Mucosa of descending colon (tissue), 3 donors: Measurements from ENCODE around the gene CDKN3. TPM values are rescaled to one million over a fixed set of nuclear protein-coding genes. Genes with fewer than 3 reads are reported as not detected.
"Not testable (repeated sequence)": the region's sequence is repeated elsewhere in the genome, so short reads cannot be mapped to it uniquely, and the experiment has no call there.

Source experiments
- ATAC-seq: fragments of 200-7000 bp; cut with Tn5 transposase; one replicate; pipeline ENCODE4 v1.9.1; 2020; ENCODE audit warnings: mild to moderate bottlenecking, moderate library complexity
- DNase-seq, 3 donors: peaks; one replicate each; pipeline ENCODE4 v3.0.0-alpha.2; 2020
- H3K36me3 ChIP-seq: fragments of 200-600 bp; one replicate; pipeline ENCODE4 v1.8.0; 2021; ENCODE audit warnings: low read depth, mild to moderate bottlenecking
- H3K4me1 ChIP-seq: fragments of 200-600 bp; one replicate; pipeline ENCODE4 v1.8.0; 2021; ENCODE audit warnings: low read depth, mild to moderate bottlenecking
- H3K4me3 ChIP-seq: fragments of 200-600 bp; one replicate; pipeline ENCODE4 v1.8.0; 2021; ENCODE audit warnings: mild to moderate bottlenecking
- H3K9me3 ChIP-seq: fragments of 200-600 bp; one replicate; pipeline ENCODE4 v1.8.0; 2021; ENCODE audit warnings: mild to moderate bottlenecking
- intact Hi-C, 2 donors: fragments of 100-400 bp; cut with DNase I in 1 of 2; cut with micrococcal nuclease in 1 of 2; formaldehyde crosslinking; loops; one replicate each; pipeline versions ENCODE4 v1.11.0 to v1.11.1; 2022; cut with DNase I, micrococcal nuclease
- total RNA-seq, 3 donors: library from RNA; stranded (reverse); fragmentation: NEBNext Ultra II Directional in 2 of 3; extraction: Animal tissue kit (Norgen Biotek cat#: 25700) in 2 of 3; gene quantifications; one replicate each; pipeline versions ENCODE4 v1.2.1 to v1.2.4, GENCODE V29; 2021 to 2023
- TF ChIP-seq, protein P1 (sequence below): fragments of 200-600 bp; IDR thresholded peaks from one replicate; pipeline ENCODE4 v1.8.0; 2022; ENCODE audit warnings: antibody characterized with exemption, mild to moderate bottlenecking
- donor health status: DM: no; HTN: no; CAD: no; lungs with moderate emphysema.
- donor health status: DM: no; HTN: no; CAD: no.
- donor health status: DM: no; HTN: yes; CAD: no.

Gene CDKN3
- total RNA-seq, 3 donors from 2014 or later, result 1.7 to 18.2 (median 3.4) TPM

DNA sequence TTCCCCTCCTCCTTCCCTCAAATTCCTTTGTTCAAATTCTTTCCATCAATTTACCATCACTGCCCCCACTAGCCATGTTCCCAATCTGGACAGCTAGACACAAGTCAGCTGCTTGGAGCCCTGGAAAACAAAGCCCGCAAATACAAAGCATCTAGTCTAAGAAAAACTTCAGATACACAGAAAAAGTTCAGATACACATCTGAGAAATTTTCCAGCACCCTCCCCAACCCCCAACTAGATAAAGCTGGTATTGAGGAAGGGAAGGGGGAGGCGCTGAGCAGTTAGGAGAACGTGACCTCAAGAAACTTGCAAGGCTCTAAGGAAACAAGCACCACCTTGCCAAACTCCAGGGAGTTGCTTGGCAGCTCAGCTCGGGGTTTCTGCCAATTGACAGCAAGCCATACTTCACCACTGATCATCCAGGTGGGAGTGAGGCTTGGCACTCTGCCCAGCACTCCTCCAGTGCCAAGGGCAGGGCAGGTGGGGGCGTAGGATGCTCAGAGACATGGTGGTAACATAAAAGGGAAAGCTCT is 49.4 kb downstream of the CDKN3 start:
- TF ChIP-seq, protein P1, sequence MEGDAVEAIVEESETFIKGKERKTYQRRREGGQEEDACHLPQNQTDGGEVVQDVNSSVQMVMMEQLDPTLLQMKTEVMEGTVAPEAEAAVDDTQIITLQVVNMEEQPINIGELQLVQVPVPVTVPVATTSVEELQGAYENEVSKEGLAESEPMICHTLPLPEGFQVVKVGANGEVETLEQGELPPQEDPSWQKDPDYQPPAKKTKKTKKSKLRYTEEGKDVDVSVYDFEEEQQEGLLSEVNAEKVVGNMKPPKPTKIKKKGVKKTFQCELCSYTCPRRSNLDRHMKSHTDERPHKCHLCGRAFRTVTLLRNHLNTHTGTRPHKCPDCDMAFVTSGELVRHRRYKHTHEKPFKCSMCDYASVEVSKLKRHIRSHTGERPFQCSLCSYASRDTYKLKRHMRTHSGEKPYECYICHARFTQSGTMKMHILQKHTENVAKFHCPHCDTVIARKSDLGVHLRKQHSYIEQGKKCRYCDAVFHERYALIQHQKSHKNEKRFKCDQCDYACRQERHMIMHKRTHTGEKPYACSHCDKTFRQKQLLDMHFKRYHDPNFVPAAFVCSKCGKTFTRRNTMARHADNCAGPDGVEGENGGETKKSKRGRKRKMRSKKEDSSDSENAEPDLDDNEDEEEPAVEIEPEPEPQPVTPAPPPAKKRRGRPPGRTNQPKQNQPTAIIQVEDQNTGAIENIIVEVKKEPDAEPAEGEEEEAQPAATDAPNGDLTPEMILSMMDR, result no peak
- intact Hi-C loops, result no loop called here
- Histone ChIP-seq H3K36me3 (no peaks in the 10 kb centered on the region), H3K4me3 (no peak overlapping the region), H3K9me3 (no peaks in the 10 kb centered on the region), H3K4me1 (peaks cover 13% of the 10 kb centered on the region)
- ATAC-seq, result peak; percentile 55
- peak; percentile 65 to 74 (median 69) for DNase-seq

DNA sequence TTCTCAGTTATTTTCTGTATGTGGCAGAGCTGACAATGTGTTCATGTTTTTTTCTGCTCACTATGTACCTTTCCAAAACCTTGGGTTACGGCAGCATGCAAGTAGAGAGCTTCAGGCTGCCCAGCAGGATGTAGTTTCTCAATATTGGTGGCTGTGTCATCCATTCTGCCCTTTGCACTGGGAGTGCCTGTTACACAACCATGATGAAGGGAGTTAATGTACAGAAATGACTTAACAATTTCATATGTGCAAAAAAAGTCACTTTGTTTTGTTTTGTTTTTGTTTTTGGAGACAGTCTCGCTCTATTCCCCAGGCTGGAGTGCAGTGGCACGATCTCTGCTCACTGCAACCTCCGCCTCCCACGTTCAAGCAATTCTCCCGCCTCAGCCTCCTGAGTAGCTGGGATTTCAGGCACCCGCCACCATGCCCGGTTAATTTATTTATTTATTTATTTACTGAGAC is 50.5 kb downstream of the CDKN3 start:
- peak; percentile 98 for ATAC-seq
- Histone ChIP-seq H3K4me3 (no peak overlapping the region), H3K4me1 (peaks cover 7% of the 10 kb centered on the region), H3K9me3 (no peaks in the 10 kb centered on the region), H3K36me3 (no peaks in the 10 kb centered on the region)
- intact Hi-C loops, result no loop called here
- TF ChIP-seq, protein P1, result no peak
- DNase-seq, result peak in 2 of 3 donors; percentile 54 to 89

DNA sequence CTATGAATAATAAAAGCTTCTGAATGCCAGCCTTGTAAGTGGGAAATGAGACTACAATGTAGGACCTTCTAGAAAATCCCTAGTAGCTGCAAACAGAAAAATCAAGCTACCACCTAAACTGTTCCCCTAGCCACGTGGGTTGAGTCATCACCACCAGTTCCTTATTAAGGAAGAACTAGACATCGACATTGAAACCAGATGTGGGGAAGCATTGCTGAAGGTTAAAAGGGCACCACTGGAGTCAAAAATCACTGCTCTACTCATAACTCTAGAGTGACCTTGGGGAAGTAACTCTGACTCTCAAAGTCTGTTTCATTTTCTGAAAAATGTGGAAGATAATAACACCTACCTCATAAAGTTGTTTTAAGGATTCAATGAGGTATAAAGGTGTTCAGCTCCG is 53.7 kb downstream of the CDKN3 start:
- DNase-seq (peak in 1 of 3 donors; percentile 32), ATAC-seq (no peak)
- Histone ChIP-seq H3K4me3 (no peak overlapping the region), H3K9me3 (no peaks in the 10 kb centered on the region), H3K4me1 (peaks cover 7% of the 10 kb centered on the region), H3K36me3 (no peaks in the 10 kb centered on the region)
- intact Hi-C loops, result no loop called here
- TF ChIP-seq, protein P1, result no peak

DNA sequence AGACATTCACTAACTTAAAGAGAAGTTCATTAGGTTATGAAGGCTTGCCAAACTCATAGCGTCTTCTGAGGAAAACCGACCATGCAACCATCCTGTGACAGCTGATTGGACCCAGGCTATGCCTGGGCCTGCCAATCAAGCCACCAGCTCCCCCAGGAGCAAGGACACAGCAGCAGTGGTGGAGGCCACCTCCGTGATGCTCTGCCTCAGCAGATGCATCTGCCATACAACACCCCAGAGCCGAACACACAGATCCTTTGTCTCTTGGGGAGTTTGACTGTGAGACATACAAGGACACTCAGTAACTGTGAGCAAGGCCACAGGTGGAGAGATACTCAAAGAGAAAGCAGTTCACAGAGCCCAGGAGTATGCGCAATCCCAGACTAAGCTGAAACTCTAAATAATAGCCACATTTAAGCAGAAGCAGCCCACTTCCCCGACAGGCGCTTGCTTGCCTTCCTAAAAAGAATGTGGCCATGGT is 54.4 kb downstream of the CDKN3 start:
- Histone ChIP-seq H3K36me3 (no peaks in the 10 kb centered on the region), H3K4me1 (peaks cover 7% of the 10 kb centered on the region), H3K9me3 (no peaks in the 10 kb centered on the region), H3K4me3 (no peak overlapping the region)
- TF ChIP-seq, protein P1, result no peak
- intact Hi-C loops, result no loop called here
- no peak for ATAC-seq
- no peak for DNase-seq

DNA sequence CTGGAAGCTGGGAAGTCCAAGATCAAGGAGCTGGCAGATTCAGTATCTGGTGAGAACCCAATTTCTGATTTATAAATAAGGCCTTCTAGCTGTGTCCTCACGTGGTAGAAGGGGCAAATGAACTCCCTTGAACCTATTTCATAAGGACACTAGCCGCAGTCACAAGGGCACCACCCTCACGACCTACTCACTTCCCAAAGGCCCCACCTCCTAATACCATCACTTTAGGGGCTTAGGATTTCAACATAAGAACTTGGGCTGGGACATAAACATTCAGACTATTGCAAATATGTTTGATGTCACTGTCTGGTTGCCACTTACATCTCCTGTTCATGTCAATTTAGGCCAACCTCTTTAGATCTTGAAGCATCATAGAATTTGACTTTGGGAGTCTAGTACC is 55.2 kb downstream of the CDKN3 start:
- Histone ChIP-seq H3K4me3 (no peak overlapping the region), H3K9me3 (no peaks in the 10 kb centered on the region), H3K36me3 (no peaks in the 10 kb centered on the region), H3K4me1 (no peaks in the 10 kb centered on the region)
- intact Hi-C loops, result no loop called here
- ATAC-seq (no peak), DNase-seq (no peak)
- TF ChIP-seq, protein P1, result no peak

DNA sequence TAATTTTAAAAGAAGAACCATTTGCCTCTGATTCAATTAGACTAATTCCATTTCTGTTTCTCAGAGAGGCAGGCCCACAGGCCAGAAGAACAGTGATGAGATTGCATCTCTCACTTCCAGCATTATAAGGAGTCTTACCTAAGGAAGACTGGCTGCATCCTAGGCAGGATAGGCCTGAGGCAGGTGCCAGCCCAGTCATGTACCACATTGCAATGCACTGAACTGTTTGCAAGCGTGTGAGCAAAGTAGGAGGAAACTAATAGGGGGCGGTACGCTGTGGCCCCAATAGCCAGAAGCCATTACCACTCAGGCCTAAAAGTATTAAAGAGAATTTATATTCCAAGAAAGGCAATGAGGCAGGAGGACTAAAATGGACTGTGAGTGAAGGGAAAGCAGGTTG is 56.4 kb downstream of the CDKN3 start:
- H3K4me3 ChIP-seq, result no peak overlapping the region
- H3K4me1 ChIP-seq, result no peaks in the 10 kb centered on the region
- no peaks in the 10 kb centered on the region for H3K36me3 ChIP-seq
- intact Hi-C loops, result no loop called here
- no peak for ATAC-seq
- no peak for DNase-seq
- no peaks in the 10 kb centered on the region for H3K9me3 ChIP-seq
- TF ChIP-seq, protein P1, result no peak

DNA sequence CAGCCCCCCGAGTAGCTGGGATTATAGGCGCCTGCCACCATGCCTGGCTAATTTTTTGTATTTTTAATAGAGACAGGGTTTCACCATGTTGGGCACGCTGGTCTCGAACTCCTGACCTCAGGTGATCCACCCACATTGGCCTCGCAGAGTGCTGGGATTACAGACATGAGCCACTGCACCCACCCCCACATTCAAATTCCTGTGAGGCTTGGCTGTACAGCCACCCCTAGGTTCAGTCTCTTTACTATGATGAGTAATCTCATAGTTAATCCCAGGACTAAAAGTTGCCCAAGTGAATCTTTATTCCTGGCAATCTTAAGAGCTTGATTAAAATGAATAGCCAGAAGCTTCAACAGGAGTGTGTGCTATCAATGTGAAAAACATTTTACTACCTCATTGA is 57.2 kb downstream of the CDKN3 start:
- H3K4me1 ChIP-seq, ATAC-seq: not testable (repeated sequence)

More for the DNA sequence above, 57.2 kb downstream of the CDKN3 start:
- intact Hi-C loops, DNase-seq, H3K4me3 ChIP-seq, H3K9me3 ChIP-seq, H3K36me3 ChIP-seq: not testable (repeated sequence)
